Spleen (tissue), 11 donors: ENCODE data around the gene MAN2A2. TPM values are rescaled to one million over a fixed set of nuclear protein-coding genes. Genes with fewer than 3 reads are reported as not detected.

ENCODE experiments used
- DNase-seq: peaks from one replicate; pipeline ENCODE4 v3.0.0-alpha.2; 2020
- H3K27ac ChIP-seq, 8 donors: fragments of 200-600 bp; sonication (generic) in 7 of 8; 1 replicate in 4 of 8; 2 replicates in 4 of 8; pipeline versions ENCODE4 v1.5.0 to v1.8.0; 2016 to 2021; ENCODE audit warnings: inconsistent platforms in 4 of 8, mild to moderate bottlenecking in 4 of 8, moderate library complexity in 1 of 8
- H3K27me3 ChIP-seq, 7 donors: fragments of 200-600 bp; sonication (generic) in 6 of 7; replicated peaks in 1 of 7; 1 replicate in 4 of 7; 2 replicates in 3 of 7; pipeline versions ENCODE4 v1.5.0 to v1.8.0; 2016 to 2021; ENCODE audit warnings: inconsistent platforms in 3 of 7, mild to moderate bottlenecking in 1 of 7
- H3K36me3 ChIP-seq, 6 donors: fragments of 200-600 bp; sonication (generic) in 5 of 6; 1 replicate in 4 of 6; 2 replicates in 2 of 6; pipeline versions ENCODE4 v1.5.0 to v1.8.0; 2016 to 2021; ENCODE audit warnings: inconsistent platforms in 2 of 6
- H3K4me1 ChIP-seq, 6 donors: fragments of 200-600 bp; sonication (generic) in 5 of 6; 1 replicate in 3 of 6; 2 replicates in 3 of 6; pipeline versions ENCODE4 v1.5.0 to v1.8.0; 2016 to 2021; ENCODE audit warnings: inconsistent platforms in 3 of 6
- H3K4me3 ChIP-seq, 8 donors: fragments of 200-600 bp; sonication (generic) in 7 of 8; 1 replicate in 4 of 8; 2 replicates in 4 of 8; pipeline versions ENCODE4 v1.5.0 to v1.8.0; 2016 to 2021; ENCODE audit warnings: inconsistent platforms in 4 of 8, mild to moderate bottlenecking in 4 of 8, moderate library complexity in 2 of 8
- H3K9me3 ChIP-seq, 8 donors: fragments of 200-600 bp; sonication (generic) in 7 of 8; 1 replicate in 4 of 8; 2 replicates in 4 of 8; pipeline versions ENCODE4 v1.5.0 to v1.8.0; 2016 to 2021; ENCODE audit warnings: inconsistent platforms in 4 of 8
- POLR2A ChIP-seq, 3 donors: fragments of 450-650 bp; IDR thresholded peaks; one replicate each; pipeline ENCODE4 v1.5.1; 2017; ENCODE audit warnings: antibody characterized with exemption in 3 of 3, mild to moderate bottlenecking in 1 of 3
- POLR2AphosphoS5 ChIP-seq, 3 donors: sonication (generic); formaldehyde crosslinking; IDR thresholded peaks; one replicate each; pipeline ENCODE4 v1.5.1; 2017; ENCODE audit warnings: antibody characterized with exemption in 3 of 3
- WGBS, 5 donors: extraction: QIAGEN DNeasy Blood & Tissue Kit in 3 of 5; methylation state at CpG; one replicate each; pipeline versions ENCODE4 v1.1.5 to v1.1.7; 2013 to 2018; 5-methylcytosine and 5-hydroxymethylcytosine counted together
- intact Hi-C: fragments of 100-400 bp; cut with DNase I; formaldehyde crosslinking; loops from one replicate; pipeline ENCODE4 v1.15.0; 2023; ENCODE audit warnings: low total_unique reads
- polyA plus RNA-seq, 3 donors: library from polyadenylated mRNA; stranded (reverse); fragments of 200-250 nt; gene quantifications; one replicate each; pipeline ENCODE4 v1.2.1, GENCODE V29; 2013
- total RNA-seq, 7 donors: library from RNA; depleted of rRNA in 3 of 7; stranded (reverse); fragments of >200 nt in 3 of 7; fragmentation: NEBNext Ultra II Directional in 4 of 7; extraction: Animal tissue kit (Norgen Biotek cat#: 25700) in 4 of 7; gene quantifications; one replicate each; pipeline versions ENCODE4 v1.1.0 to v1.2.1, GENCODE V29; 2016 to 2021
- TF ChIP-seq, protein P1 (sequence below), 11 experiments: fragments of 200-600 bp in 7 of 11; fragments of 450-650 bp in 4 of 11; sonication (generic) in 4 of 11; IDR thresholded peaks in 8 of 11; conservative IDR thresholded peaks in 3 of 11; 1 replicate in 7 of 11; 2 replicates in 4 of 11; pipeline versions ENCODE4 v1.4.0 to v1.8.0; 2016 to 2021; ENCODE audit warnings: antibody characterized with exemption in 11 of 11, inconsistent platforms in 4 of 11, mild to moderate bottlenecking in 1 of 11
- donor health status: healthy with polysubstance abuse.
- donor health status: DM: no; HTN: no; CAD: no; lungs with moderate emphysema.
- donor health status: DM: no; HTN: no; CAD: no.
- donor health status: Bipolar disorder and iron deficiency.
- donor health status: healthy.
- donor health status: DM: no; HTN: no; CAD: no.
- donor health status: DM: yes; HTN: yes; CAD: no.

The MAN2A2 gene
- total and polyA plus RNA-seq, 10 donors, result 13.7 to 167 (median 110) TPM

DNA sequence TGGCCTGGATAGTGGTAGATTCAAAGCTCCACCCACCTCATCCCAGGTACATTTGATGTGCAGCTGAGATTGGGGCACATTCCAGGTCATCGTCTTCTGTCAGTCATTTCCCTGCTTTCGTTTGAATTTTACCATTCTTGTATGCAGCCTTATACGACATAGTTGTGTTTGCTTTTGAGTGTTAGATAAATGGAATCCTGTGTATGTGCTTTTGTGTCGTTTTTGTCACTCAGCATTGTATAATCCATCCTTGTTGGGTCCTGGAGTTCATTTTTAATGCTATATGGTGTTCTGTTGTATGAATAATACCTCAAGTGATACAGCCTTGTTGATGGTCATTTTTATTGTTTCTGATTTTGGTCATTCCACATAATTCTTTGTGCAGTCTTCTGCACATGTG lies 58.9 kb downstream of the MAN2A2 start:
- TF ChIP-seq, protein P1, sequence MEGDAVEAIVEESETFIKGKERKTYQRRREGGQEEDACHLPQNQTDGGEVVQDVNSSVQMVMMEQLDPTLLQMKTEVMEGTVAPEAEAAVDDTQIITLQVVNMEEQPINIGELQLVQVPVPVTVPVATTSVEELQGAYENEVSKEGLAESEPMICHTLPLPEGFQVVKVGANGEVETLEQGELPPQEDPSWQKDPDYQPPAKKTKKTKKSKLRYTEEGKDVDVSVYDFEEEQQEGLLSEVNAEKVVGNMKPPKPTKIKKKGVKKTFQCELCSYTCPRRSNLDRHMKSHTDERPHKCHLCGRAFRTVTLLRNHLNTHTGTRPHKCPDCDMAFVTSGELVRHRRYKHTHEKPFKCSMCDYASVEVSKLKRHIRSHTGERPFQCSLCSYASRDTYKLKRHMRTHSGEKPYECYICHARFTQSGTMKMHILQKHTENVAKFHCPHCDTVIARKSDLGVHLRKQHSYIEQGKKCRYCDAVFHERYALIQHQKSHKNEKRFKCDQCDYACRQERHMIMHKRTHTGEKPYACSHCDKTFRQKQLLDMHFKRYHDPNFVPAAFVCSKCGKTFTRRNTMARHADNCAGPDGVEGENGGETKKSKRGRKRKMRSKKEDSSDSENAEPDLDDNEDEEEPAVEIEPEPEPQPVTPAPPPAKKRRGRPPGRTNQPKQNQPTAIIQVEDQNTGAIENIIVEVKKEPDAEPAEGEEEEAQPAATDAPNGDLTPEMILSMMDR (IDR thresholded peaks at IDR 0.05 in 8 of 11, conservative IDR thresholded peaks at IDR 0.05 in 3 of 11), result no peak
- TF ChIP-seq POLR2A (IDR thresholded peaks at IDR 0.05), result no peak
- Histone ChIP-seq H3K27ac (no peak overlapping the region), H3K4me1 (peaks cover 0 to 8% (median 4%) of the 10 kb centered on the region in 6 donors), H3K4me3 (no peak overlapping the region), H3K27me3 (no peaks in the 10 kb centered on the region), H3K9me3 (no peaks in the 10 kb centered on the region), H3K36me3 (peaks cover 0 to 95% (median 43%) of the 10 kb centered on the region in 6 donors)
- 89 to 96% (median 95%) methylated on average over 4 of the region's 4 CpGs for WGBS, 5 donors
- no peak for DNase-seq
- intact Hi-C loops, result loop anchor here (10.0 kb wide), 1 partner anchor 303 kb away; no protein-coding TSS in a partner anchor

- Histone ChIP-seq H3K9me3 (no peaks in the 10 kb centered on the region), H3K4me3 (no peak overlapping the region), H3K4me1 (no peaks in the 10 kb centered on the region), H3K27ac (no peak overlapping the region), H3K36me3 (peaks cover 0 to 100% (median 25%) of the 10 kb centered on the region in 6 donors), H3K27me3 (no peaks in the 10 kb centered on the region)
- WGBS, 5 donors, result 90 to 95% (median 94%) methylated on average over 9 of the region's 9 CpGs
- DNase-seq, result no peak
- TF ChIP-seq, protein P1 (IDR thresholded peaks at IDR 0.05 in 8 of 11, conservative IDR thresholded peaks at IDR 0.05 in 3 of 11), result no peak
- no peak for TF ChIP-seq POLR2A (IDR thresholded peaks at IDR 0.05)
- no peak for TF ChIP-seq POLR2AphosphoS5 (IDR thresholded peaks at IDR 0.05)
- intact Hi-C loops, result loop anchor here (10.0 kb wide), 1 partner anchor 299 kb away; no protein-coding TSS in a partner anchor
Observed at GRCh38 chr15:90966262-90966661, 63.2 kb downstream of the MAN2A2 start.

- intact Hi-C loops, result loop anchor here (10.0 kb wide), 1 partner anchor 298 kb away; no protein-coding TSS in a partner anchor
- TF ChIP-seq POLR2A (IDR thresholded peaks at IDR 0.05) (no peak), POLR2AphosphoS5 (IDR thresholded peaks at IDR 0.05) (no peak)
- TF ChIP-seq, protein P1 (IDR thresholded peaks at IDR 0.05 in 8 of 11, conservative IDR thresholded peaks at IDR 0.05 in 3 of 11), result no peak
- no peak for DNase-seq
- H3K27ac ChIP-seq, result no peak overlapping the region
- H3K4me1 ChIP-seq, result no peaks in the 10 kb centered on the region
- H3K4me3 ChIP-seq, result no peak overlapping the region
- no peaks in the 10 kb centered on the region for H3K27me3 ChIP-seq
- H3K9me3 ChIP-seq, result no peaks in the 10 kb centered on the region
- 84 to 97% (median 96%) methylated on average over 5 of the region's 5 CpGs for WGBS, 5 donors
- peaks cover 0 to 100% (median 17%) of the 10 kb centered on the region in 6 donors for H3K36me3 ChIP-seq
Observed at GRCh38 chr15:90967206-90967605, 64.1 kb downstream of the MAN2A2 start.

- intact Hi-C loops, result loop anchor here (10.0 kb wide), 1 partner anchor 296 kb away; no protein-coding TSS in a partner anchor
- 89 to 100% (median 93%) methylated on average over 1 of the region's 1 CpG for WGBS, 5 donors
- TF ChIP-seq POLR2A (IDR thresholded peaks at IDR 0.05), result no peak
- TF ChIP-seq, protein P1 (IDR thresholded peaks at IDR 0.05 in 8 of 11, conservative IDR thresholded peaks at IDR 0.05 in 3 of 11), result no peak
- TF ChIP-seq POLR2AphosphoS5 (IDR thresholded peaks at IDR 0.05), result no peak
Observed at GRCh38 chr15:90968434-90968833, 65.3 kb downstream of the MAN2A2 start.

More at GRCh38 chr15:90968434-90968833, 65.3 kb downstream of the MAN2A2 start:
- no peak overlapping the region for H3K4me3 ChIP-seq
- no peaks in the 10 kb centered on the region for H3K4me1 ChIP-seq
- H3K27ac ChIP-seq, result no peak overlapping the region
- H3K9me3 ChIP-seq, result no peaks in the 10 kb centered on the region
- no peak for DNase-seq
- peaks cover 0 to 100% (median 13%) of the 10 kb centered on the region in 6 donors for H3K36me3 ChIP-seq
- no peaks in the 10 kb centered on the region for H3K27me3 ChIP-seq
